PC-9 (cell line): ENCODE measurements around the gene PCDHGA4.

Experiments
- CTCF ChIP-seq: fragments of 200-600 bp; sonication (generic); conservative IDR thresholded peaks from 2 replicates; pipeline ENCODE4 v1.6.1; 2017; ENCODE audit warnings: mixed run types, antibody characterized with exemption, mild to moderate bottlenecking, moderate library complexity
- EZH2 ChIP-seq: fragments of 200-600 bp; sonication (generic); IDR thresholded peaks from 2 replicates; pipeline ENCODE4 v1.8.0; 2017; ENCODE audit warnings: antibody characterized with exemption, low read depth

GRCh38 chr5:141403387-141403786 lies 48.6 kb downstream of the PCDHGA4 start:
- TF ChIP-seq CTCF (no peak), EZH2 (no peak)
